Endothelial cell of umbilical vein (primary cell): ENCODE measurements around the gene EME2. TPM values are rescaled to one million over a fixed set of nuclear protein-coding genes. Genes with fewer than 3 reads are reported as not detected.

Experiments
- BruUV-seq: library from RNA; stranded (reverse); fragments of 400-500 nt; replicated peaks from 2 replicates; lab custom pipeline; 2021; lab: Mats Ljungman, UMichigan
- CTCF ChIA-PET: fragments of 300-600, 350-600 bp; sonication (Branson Sonifier 250); formaldehyde crosslinking; loops from one replicate; lab custom pipeline; 2021; ENCODE audit warnings: antibody characterized with exemption, inconsistent platforms; lab: Charles Lee
- POLR2A ChIA-PET: fragments of 300-600, 350-600 bp; sonication (Branson Sonifier 250); formaldehyde crosslinking; loops from one replicate; lab custom pipeline; 2021; ENCODE audit warnings: antibody characterized with exemption, inconsistent platforms; lab: Charles Lee
- DNase-seq: peaks from one replicate; pipeline ENCODE4 v3.0.0-alpha.2; 2011; ENCODE audit warnings: low read depth, low spot score
- FAIRE-seq: peaks from 2 replicates; lab custom pipeline; 2011; peaks lifted over from hg19 to GRCh38; lab: Jason Lieb, UNC
- H2AFZ ChIP-seq: 2 replicates; pipeline ENCODE4 v1.6.0; 2012; ENCODE audit warnings: low read depth, low read length, control low read depth, inconsistent platforms
- H3K27ac ChIP-seq: 2 replicates; pipeline ENCODE4 v1.5.1; 2011; ENCODE audit warnings: low read depth, mild to moderate bottlenecking, control low read depth, low read length, moderate library complexity; ENCODE audit not compliant: insufficient read depth
- H3K27me3 ChIP-seq, 2 experiments: 2 replicates each; pipeline versions ENCODE4 v1.6.0 to v1.6.1; 2011; ENCODE audit warnings: low read length in 2 of 2, mixed read lengths in 1 of 2; ENCODE audit not compliant: control insufficient read depth in 2 of 2, insufficient read depth in 2 of 2
- H3K36me3 ChIP-seq, 2 experiments: 2 replicates in 1 of 2; 3 replicates in 1 of 2; pipeline ENCODE4 v1.5.1; 2011; ENCODE audit warnings: low read length in 2 of 2, mild to moderate bottlenecking in 1 of 2, moderate library complexity in 1 of 2; ENCODE audit not compliant: control insufficient read depth in 2 of 2, insufficient read depth in 2 of 2; ENCODE audit errors: extremely low read depth in 1 of 2
- H3K4me1 ChIP-seq: 3 replicates; pipeline ENCODE4 v1.5.1; 2011; ENCODE audit warnings: mild to moderate bottlenecking, low read length; ENCODE audit not compliant: control insufficient read depth, insufficient read depth; ENCODE audit errors: extremely low read depth
- H3K4me2 ChIP-seq: 2 replicates; pipeline ENCODE4 v1.6.1; 2011; ENCODE audit warnings: low read length, control low read depth, mixed read lengths; ENCODE audit not compliant: insufficient read depth
- H3K4me3 ChIP-seq, 3 experiments: fragments of 200-600 bp in 1 of 3; sonication (generic), shearing (Covaris generic) in 1 of 3; replicated peaks in 1 of 3; 2 replicates each; pipeline ENCODE4 v1.5.1; 2011 to 2016; ENCODE audit warnings: control low read depth in 3 of 3, low read length in 3 of 3, mild to moderate bottlenecking in 2 of 3, inconsistent platforms in 1 of 3, low read depth in 1 of 3, moderate library complexity in 1 of 3; ENCODE audit not compliant: insufficient read depth in 1 of 3
- H3K79me2 ChIP-seq: 2 replicates; pipeline ENCODE4 v1.6.0; 2012; ENCODE audit warnings: low read length, inconsistent platforms; ENCODE audit not compliant: control insufficient read depth, insufficient read depth
- H3K9ac ChIP-seq: replicated peaks from 2 replicates; pipeline ENCODE3; 2011; ENCODE audit warnings: low read length, control low read depth; ENCODE audit not compliant: insufficient read depth; ENCODE audit errors: extremely low read depth
- H3K9me1 ChIP-seq: replicated peaks from 3 replicates; pipeline ENCODE4 v1.6.0; 2011; ENCODE audit warnings: mild to moderate bottlenecking, low read length; ENCODE audit not compliant: control insufficient read depth, insufficient read depth; ENCODE audit errors: extremely low read depth
- H3K9me3 ChIP-seq: replicated peaks from 2 replicates; pipeline ENCODE4 v1.5.1; 2012; ENCODE audit warnings: low read length, inconsistent platforms; ENCODE audit not compliant: control insufficient read depth, insufficient read depth
- H4K20me1 ChIP-seq: replicated peaks from 2 replicates; pipeline ENCODE3; 2011; ENCODE audit warnings: mild to moderate bottlenecking, low read length; ENCODE audit not compliant: control insufficient read depth, insufficient read depth; ENCODE audit errors: extremely low read depth
- CTCF ChIP-seq, 2 donors: IDR thresholded peaks; 1 replicate in 1 of 2; 2 replicates in 1 of 2; pipeline ENCODE4 v1.5.1; 2011; ENCODE audit warnings: low read length in 2 of 2, mild to moderate bottlenecking in 2 of 2, moderate library complexity in 2 of 2, control low read depth in 1 of 2, inconsistent platforms in 1 of 2, low read depth in 1 of 2; ENCODE audit not compliant: insufficient read depth in 1 of 2; ENCODE audit errors: extremely low read depth in 1 of 2
- EZH2 ChIP-seq: IDR thresholded peaks from 2 replicates; pipeline ENCODE4 v1.6.1; 2012; ENCODE audit warnings: borderline replicate concordance, low read depth, mild to moderate bottlenecking, moderate library complexity, low read length, inconsistent platforms; ENCODE audit not compliant: severe bottlenecking
- FOS ChIP-seq: IDR thresholded peaks from 2 replicates; pipeline ENCODE4 v1.6.1; 2011; ENCODE audit warnings: mild to moderate bottlenecking, low read length, moderate library complexity, borderline replicate concordance; ENCODE audit not compliant: insufficient read depth
- GATA2 ChIP-seq: IDR thresholded peaks from 2 replicates; pipeline ENCODE4 v1.7.0; 2011; ENCODE audit warnings: low read depth, mild to moderate bottlenecking, moderate library complexity, mixed read lengths, low read length; ENCODE audit not compliant: insufficient read length, insufficient read depth
- JUN ChIP-seq: IDR thresholded peaks from 2 replicates; pipeline ENCODE4 v1.6.1; 2011; ENCODE audit warnings: borderline replicate concordance, low read depth; ENCODE audit not compliant: insufficient read length, insufficient read depth
- MYC ChIP-seq: IDR thresholded peaks from one replicate; pipeline ENCODE4 v1.6.1; 2011; ENCODE audit warnings: mild to moderate bottlenecking, low read depth, low read length
- POLR2A ChIP-seq: IDR thresholded peaks from 2 replicates; pipeline ENCODE4 v1.6.1; 2012; ENCODE audit warnings: low read depth, mild to moderate bottlenecking, control low read depth, low read length
- POLR2AphosphoS5 ChIP-seq: IDR thresholded peaks from 2 replicates; pipeline ENCODE4 v1.6.1; 2012; ENCODE audit warnings: low read depth, mild to moderate bottlenecking, control low read depth, low read length, moderate library complexity; ENCODE audit not compliant: insufficient read depth
- dilution Hi-C: fragments of 300-500 bp; cut with MboI; formaldehyde crosslinking; loops from one replicate; pipeline ENCODE4 v1.15.0; 2019; ENCODE audit warnings: low sequenced_read_pairs; ENCODE audit not compliant: extremely low pct_ligation_motif_present
- intact Hi-C: fragments of 100-400 bp; cut with micrococcal nuclease; formaldehyde crosslinking; loops from one replicate; pipeline ENCODE4 v1.10.0; 2022
- polyA plus RNA-seq, 4 experiments: library from polyadenylated mRNA; depleted of rRNA in 3 of 4; stranded (reverse) in 3 of 4; unstranded in 1 of 4; fragments of >200 nt; gene quantifications; 2 replicates each; pipeline versions ENCODE4 v1.2.1 to v1.2.3, GENCODE V29; 2011 to 2012; ENCODE audit warnings: missing spikeins in 1 of 4
- total RNA-seq: library from RNA; stranded (reverse); gene quantifications from 2 replicates; pipeline ENCODE4 v1.2.3, GENCODE V29; 2021
- TF ChIP-seq, protein P1 (sequence below): IDR thresholded peaks from 2 replicates; pipeline ENCODE4 v1.6.1; 2011; ENCODE audit not compliant: insufficient read depth, insufficient read length

Gene EME2
- total and polyA plus RNA-seq, 2 donors (not counting 3 experiments of a cell fraction or from before 2014, with no cell fraction given) = 9.7 to 21.4 TPM

DNA sequence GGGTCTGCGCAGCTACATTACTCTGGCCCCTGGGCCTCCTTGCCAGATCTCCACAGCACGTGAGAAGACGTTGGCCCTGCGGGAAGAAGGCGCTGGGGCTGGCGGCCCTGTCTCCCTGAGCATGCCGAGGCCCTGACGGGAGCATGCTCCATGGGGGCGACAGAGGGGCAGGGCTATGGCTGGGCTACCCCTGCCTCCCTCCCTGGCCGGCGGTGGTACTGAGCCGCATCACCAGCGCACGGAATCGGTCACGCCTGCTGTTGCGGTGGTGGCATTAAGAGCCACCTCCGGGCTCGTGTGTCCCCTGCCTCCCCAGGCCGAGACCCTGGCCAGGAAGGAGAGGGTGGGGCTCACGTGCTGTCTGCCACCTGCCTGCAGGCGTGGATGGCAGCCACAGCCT is 38.5 kb upstream of the EME2 start:
- Histone ChIP-seq H3K4me3 (no peak overlapping the region), H3K4me2 (no peak overlapping the region), H3K4me1 (no peaks in the 10 kb centered on the region), H3K9me3 (no peaks in the 10 kb centered on the region), H3K9me1 (no peaks in the 10 kb centered on the region), H3K9ac (no peak overlapping the region), H3K27me3 (no peaks in the 10 kb centered on the region), H2AFZ (no peak overlapping the region), H4K20me1 (no peaks in the 10 kb centered on the region), H3K27ac (no peak overlapping the region), H3K79me2 (no peaks in the 10 kb centered on the region), H3K36me3 (peaks cover 0 to 26% of the 10 kb centered on the region in 2 experiments)
- TF ChIP-seq MYC (no peak), JUN (no peak), FOS (no peak), POLR2A (no peak)
- DNase-seq (no peak), FAIRE-seq (no peak)
- CTCF ChIA-PET = interaction anchor here (2.1 kb wide), 1 partner anchor 11 kb away, joined by 12 read pairs; no protein-coding TSS in a partner anchor
- POLR2A ChIA-PET = no interaction called here
- dilution Hi-C loops (no loop called here), intact Hi-C loops (no loop called here)
- BruUV-seq = no TSS peak

DNA sequence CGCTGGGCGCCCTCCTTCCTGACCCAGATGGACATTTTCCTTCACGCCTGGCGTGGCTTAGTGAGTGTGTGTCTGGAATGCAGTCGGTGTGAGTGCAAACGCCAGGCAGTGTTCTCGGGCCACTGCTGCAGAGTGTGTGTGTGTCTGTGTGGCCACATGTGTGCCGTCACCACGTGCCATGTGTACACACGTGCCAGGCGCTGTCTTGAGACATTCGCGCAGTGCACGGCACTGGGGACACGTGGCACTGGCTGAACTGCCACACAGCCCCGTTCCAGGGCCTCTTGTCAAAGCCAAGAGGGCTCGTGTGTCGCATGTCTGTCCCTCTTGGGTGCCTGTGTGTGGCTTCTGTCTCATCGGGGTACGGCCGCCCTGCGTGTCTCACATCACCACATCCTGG is 37.8 kb upstream of the EME2 start:
- no peaks in the 10 kb centered on the region for H3K79me2 ChIP-seq
- FAIRE-seq = no peak
- intact Hi-C loops (no loop called here), dilution Hi-C loops (no loop called here)
- H3K9me3 ChIP-seq = no peaks in the 10 kb centered on the region
- H3K4me1 ChIP-seq = no peaks in the 10 kb centered on the region
- no peak overlapping the region for H3K4me2 ChIP-seq
- no peak overlapping the region for H3K4me3 ChIP-seq
- no peak overlapping the region for H2AFZ ChIP-seq
- no peak for DNase-seq
- no peak overlapping the region for H3K9ac ChIP-seq
- no TSS peak for BruUV-seq
- no peaks in the 10 kb centered on the region for H3K9me1 ChIP-seq
- H4K20me1 ChIP-seq = no peaks in the 10 kb centered on the region
- no peaks in the 10 kb centered on the region for H3K27me3 ChIP-seq
- TF ChIP-seq POLR2A (no peak), EZH2 (no peak), FOS (no peak), MYC (no peak), GATA2 (no peak), CTCF (IDR thresholded peaks at IDR 0.05; ENCODE audit: extremely low read depth in 1 of 2, insufficient read depth in 1 of 2, low read depth in 1 of 2, low read length in 2 of 2) (no peak), JUN (no peak), POLR2AphosphoS5 (no peak)
- TF ChIP-seq, protein P1, sequence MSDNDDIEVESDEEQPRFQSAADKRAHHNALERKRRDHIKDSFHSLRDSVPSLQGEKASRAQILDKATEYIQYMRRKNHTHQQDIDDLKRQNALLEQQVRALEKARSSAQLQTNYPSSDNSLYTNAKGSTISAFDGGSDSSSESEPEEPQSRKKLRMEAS = no peak
- H3K36me3 ChIP-seq = peaks cover 0 to 26% of the 10 kb centered on the region in 2 experiments
- CTCF ChIA-PET = no interaction called here
- no peak overlapping the region for H3K27ac ChIP-seq
- POLR2A ChIA-PET = no interaction called here
